Left cardiac atrium (tissue), 4 donors: ENCODE measurements around the gene RPS10. TPM values are rescaled to one million over a fixed set of nuclear protein-coding genes. Genes with fewer than 3 reads are reported as not detected.
A peak's percentile ranks its signal among the peaks of the same experiment; 100 is the strongest.
"Not testable (repeated sequence)": the region's sequence is repeated elsewhere in the genome, so short reads cannot be mapped to it uniquely, and the experiment has no call there.

Experiments used
- ATAC-seq, 2 donors: fragments of 200-7000 bp; cut with Tn5 transposase; one replicate each; pipeline ENCODE4 v1.9.1; 2020; ENCODE audit warnings: mild to moderate bottlenecking in 2 of 2, moderate library complexity in 2 of 2
- DNase-seq: peaks from one replicate; pipeline ENCODE4 v3.0.0-alpha.2; 2020
- intact Hi-C, 2 donors: fragments of 100-400 bp; cut with DNase I; formaldehyde crosslinking; loops; one replicate each; pipeline versions ENCODE4 v1.14.1 to v1.15.1; 2022 to 2023
- total RNA-seq, 2 donors: library from RNA; stranded (reverse); fragmentation: NEBNext Ultra II Directional; extraction: Animal tissue kit (Norgen Biotek cat#: 25700); gene quantifications; one replicate each; pipeline ENCODE4 v1.2.1, GENCODE V29; 2021
- donor health status: DM: no; HTN: yes; CAD: no.
- donor health status: DM: no; HTN: yes; CAD: no; lungs with severe emphysema.
- donor health status: DM: yes; HTN: yes; CAD: no.
- donor health status: Dilated cardiomyopathy.

RPS10 gene
- total RNA-seq, 2 donors from 2014 or later = 746 to 770 TPM

GRCh38 chr6:34381081-34381480 lies 44.8 kb downstream of the RPS10 start:
- intact Hi-C loops = no loop called here
- ATAC-seq (peak in 1 of 2 donors; percentile 23), DNase-seq (no peak)

GRCh38 chr6:34378470-34378869 lies 47.4 kb downstream of the RPS10 start:
- ATAC-seq (no peak), DNase-seq (no peak)
- intact Hi-C loops = no loop called here

DNA sequence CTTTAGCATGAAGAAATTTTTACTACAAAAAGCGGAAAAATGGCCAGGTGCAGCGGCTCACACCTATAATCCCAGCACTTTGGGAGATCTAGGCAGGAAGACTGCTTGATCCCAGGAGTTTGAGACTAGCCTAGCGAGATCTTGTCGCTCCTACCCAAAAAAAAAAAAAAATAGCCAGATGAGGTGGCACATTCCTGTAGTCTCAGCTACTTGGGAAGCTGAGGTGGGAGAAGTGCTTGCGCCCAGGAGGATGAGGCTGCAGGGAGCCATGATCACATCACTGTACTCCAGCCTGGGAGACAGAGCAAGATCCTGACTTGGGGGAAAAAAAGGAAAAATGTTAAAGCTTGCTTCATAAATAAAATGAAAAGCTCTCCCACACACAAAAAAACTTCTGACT lies 47.9 kb downstream of the RPS10 start:
- intact Hi-C loops = no loop called here
- no peak for DNase-seq
- ATAC-seq = no peak

- DNase-seq, intact Hi-C loops, ATAC-seq: not testable (repeated sequence)
Measured at GRCh38 chr6:34377571-34377970, 48.3 kb downstream of the RPS10 start.

DNA sequence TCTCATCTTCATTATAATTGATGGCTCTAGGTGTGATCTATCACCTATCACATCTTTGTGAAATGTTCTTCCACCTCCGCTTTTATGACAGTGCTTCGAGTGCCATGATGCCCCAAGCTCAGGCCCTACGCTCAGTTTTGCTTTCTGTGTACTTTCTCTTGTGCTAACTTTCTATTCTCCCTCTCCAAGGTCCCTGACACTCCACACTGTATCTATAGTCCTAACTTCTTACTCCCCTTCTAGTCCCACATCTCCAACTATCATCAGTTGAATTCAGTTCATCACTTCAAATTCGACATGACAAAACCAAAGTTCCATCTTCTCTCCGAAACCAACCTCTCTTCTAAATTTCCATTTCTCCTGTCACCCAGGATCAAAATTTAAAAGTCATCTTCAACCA lies 50.0 kb downstream of the RPS10 start:
- no peak for ATAC-seq

GRCh38 chr6:34374508-34374907 lies 51.4 kb downstream of the RPS10 start:
- DNase-seq (no peak), ATAC-seq (peak in 1 of 2 donors; percentile 23)
- intact Hi-C loops = no loop called here

More for the DNA sequence above, 50.0 kb downstream of the RPS10 start:
- DNase-seq = no peak
- intact Hi-C loops = no loop called here

DNA sequence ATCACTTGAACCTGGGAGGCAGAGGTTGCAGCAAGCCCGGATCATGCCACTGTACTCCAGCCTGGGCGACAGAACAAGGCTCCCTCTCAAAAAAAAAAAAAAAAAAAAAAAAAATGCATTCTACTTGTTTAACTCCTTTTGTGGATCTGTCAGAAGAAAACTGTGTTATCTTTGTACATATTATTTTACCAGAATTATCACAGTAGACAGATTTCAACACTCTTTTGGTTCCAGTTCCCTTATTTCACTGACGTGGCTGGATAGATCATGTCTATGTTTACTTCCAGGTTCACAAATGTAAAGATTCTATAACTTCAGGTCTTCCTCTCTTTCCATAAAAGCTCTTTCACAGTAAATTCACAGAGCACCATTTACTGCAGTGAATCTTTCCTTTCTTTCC lies 51.8 kb downstream of the RPS10 start:
- DNase-seq = no peak
- intact Hi-C loops = no loop called here
- ATAC-seq = peak in 1 of 2 donors; percentile 15

DNA sequence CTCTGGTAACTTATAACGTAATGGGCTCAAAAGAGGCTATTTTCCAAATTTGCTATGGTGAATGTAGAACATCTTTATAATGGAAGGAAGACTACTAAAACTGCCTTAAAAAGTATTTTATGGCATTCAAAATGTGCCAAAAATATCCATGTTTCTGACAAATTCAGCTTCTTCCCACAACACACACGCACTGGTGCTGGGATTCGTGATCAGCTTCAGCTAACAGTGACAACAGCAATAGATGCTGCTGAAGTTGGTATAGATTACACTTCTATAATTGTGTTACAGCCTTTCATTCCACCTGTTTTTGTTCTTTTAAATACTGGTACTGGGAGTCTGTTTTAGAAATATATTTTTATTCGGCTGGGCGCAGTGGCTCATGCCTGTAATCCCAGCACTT lies 52.4 kb downstream of the RPS10 start:
- no peak for ATAC-seq
- no peak for DNase-seq
- intact Hi-C loops = no loop called here

DNA sequence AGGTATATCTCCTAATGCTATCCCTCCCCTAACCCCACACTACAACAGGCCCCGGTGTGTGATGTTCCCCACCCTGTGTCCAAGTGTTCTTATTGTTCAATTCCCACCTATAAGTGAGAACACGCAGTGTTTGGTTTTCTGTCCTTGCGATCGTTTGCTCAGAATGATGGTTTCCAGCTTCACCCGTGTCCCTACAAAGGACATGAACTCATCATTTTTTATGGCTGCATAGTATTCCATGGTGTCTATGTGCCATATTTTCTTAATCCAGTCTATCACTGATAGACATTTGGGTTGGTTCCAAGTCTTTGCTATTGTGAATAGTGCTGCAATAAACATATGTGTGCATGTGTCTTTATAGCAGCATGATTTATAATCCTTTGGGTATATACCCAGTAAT lies 54.0 kb downstream of the RPS10 start:
- DNase-seq, intact Hi-C loops, ATAC-seq: not testable (repeated sequence)

DNA sequence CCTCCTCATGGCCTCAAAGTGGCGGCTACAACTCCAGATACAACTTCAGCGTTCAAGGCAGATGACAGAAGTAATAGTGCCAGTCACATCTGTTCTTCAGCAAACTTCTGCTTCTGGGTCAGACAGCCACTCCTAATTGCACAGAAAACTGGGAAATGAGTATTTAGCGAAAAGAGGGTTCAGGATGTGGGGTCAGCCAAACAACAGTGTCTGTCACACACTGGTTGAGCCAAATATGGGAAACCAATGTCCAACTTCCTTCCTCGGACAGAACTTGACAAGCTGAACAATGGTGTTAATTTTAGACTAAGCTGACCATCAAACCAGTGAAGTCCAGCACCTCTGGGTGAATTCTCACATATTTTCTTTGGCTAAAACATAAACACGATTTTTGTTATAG lies 55.5 kb downstream of the RPS10 start:
- intact Hi-C loops = no loop called here
- DNase-seq (no peak), ATAC-seq (peak; percentile 35 to 77)

- intact Hi-C loops = no loop called here
- ATAC-seq (no peak), DNase-seq (no peak)
Measured at GRCh38 chr6:34369385-34369784, 56.5 kb downstream of the RPS10 start.

Other genes with a start within 250 kb of the RPS10 start
- gene HMGA1, start 189.2 kb downstream of the RPS10 start, total RNA-seq = 10 to 100 TPM; 32.5 to 36.2 TPM
- gene SMIM29, start 177.1 kb downstream of the RPS10 start, total RNA-seq = 10 to 100 TPM; 18.4 to 22.7 TPM
- 10 to 100 TPM; 36.6 to 53.6 TPM for gene NUDT3, start 33.4 kb downstream of the RPS10 start, total RNA-seq
- 1 to 10 TPM; 3.4 to 8.4 TPM for gene PACSIN1, start 40.0 kb upstream of the RPS10 start, total RNA-seq
- gene SPDEF, start 130.3 kb upstream of the RPS10 start, total RNA-seq = under 1 TPM in 1 of 2 donors, not detected in 1; 0.16 TPM